GM23338 (cell line): ENCODE data around the gene TMEM50A.

Experiments
- CTCF ChIP-seq, 2 experiments: fragments of 200-600 bp in 1 of 2; sonication (generic) in 1 of 2; conservative IDR thresholded peaks; 2 replicates each; pipeline versions ENCODE4 v1.5.1 to v1.6.1; 2016 to 2017; ENCODE audit warnings: antibody characterized with exemption in 2 of 2, low read depth in 2 of 2, mild to moderate bottlenecking in 2 of 2, moderate library complexity in 1 of 2
- EZH2 ChIP-seq: fragments of 200-600 bp; sonication (generic); IDR thresholded peaks from one replicate; pipeline ENCODE4 v1.8.0; 2017; ENCODE audit warnings: antibody characterized with exemption, mild to moderate bottlenecking, low read depth; ENCODE audit not compliant: unreplicated experiment
- EZH2phosphoT487 ChIP-seq: fragments of 200-600 bp; sonication (generic); IDR thresholded peaks from one replicate; pipeline ENCODE4 v1.8.1; 2018; ENCODE audit warnings: antibody characterized with exemption; ENCODE audit not compliant: unreplicated experiment
- JUNB ChIP-seq: IDR thresholded peaks from one replicate; pipeline ENCODE4 v1.6.1; 2016; ENCODE audit warnings: antibody characterized with exemption; ENCODE audit not compliant: unreplicated experiment
- POLR2AphosphoS5 ChIP-seq: IDR thresholded peaks from 2 replicates; pipeline ENCODE4 v1.6.1; 2016; ENCODE audit warnings: antibody characterized with exemption, low read depth

- TF ChIP-seq CTCF (conservative IDR thresholded peaks at IDR 0.05; ENCODE audit: low read depth in 2 of 2) (no peak), POLR2AphosphoS5 (peak; percentile 83), JUNB (no peak), EZH2phosphoT487 (no peak), EZH2 (no peak)
Measured at GRCh38 chr1:25338188-25338981, at the start of gene TMEM50A.
